Measurements from ENCODE around the gene ATF7IP. TPM values are rescaled to one million over a fixed set of nuclear protein-coding genes. Genes with fewer than 3 reads are reported as not detected.
"Not testable (repeated sequence)": the region's sequence is repeated elsewhere in the genome, so short reads cannot be mapped to it uniquely, and the experiment has no call there.

ATF7IP gene, protein sequence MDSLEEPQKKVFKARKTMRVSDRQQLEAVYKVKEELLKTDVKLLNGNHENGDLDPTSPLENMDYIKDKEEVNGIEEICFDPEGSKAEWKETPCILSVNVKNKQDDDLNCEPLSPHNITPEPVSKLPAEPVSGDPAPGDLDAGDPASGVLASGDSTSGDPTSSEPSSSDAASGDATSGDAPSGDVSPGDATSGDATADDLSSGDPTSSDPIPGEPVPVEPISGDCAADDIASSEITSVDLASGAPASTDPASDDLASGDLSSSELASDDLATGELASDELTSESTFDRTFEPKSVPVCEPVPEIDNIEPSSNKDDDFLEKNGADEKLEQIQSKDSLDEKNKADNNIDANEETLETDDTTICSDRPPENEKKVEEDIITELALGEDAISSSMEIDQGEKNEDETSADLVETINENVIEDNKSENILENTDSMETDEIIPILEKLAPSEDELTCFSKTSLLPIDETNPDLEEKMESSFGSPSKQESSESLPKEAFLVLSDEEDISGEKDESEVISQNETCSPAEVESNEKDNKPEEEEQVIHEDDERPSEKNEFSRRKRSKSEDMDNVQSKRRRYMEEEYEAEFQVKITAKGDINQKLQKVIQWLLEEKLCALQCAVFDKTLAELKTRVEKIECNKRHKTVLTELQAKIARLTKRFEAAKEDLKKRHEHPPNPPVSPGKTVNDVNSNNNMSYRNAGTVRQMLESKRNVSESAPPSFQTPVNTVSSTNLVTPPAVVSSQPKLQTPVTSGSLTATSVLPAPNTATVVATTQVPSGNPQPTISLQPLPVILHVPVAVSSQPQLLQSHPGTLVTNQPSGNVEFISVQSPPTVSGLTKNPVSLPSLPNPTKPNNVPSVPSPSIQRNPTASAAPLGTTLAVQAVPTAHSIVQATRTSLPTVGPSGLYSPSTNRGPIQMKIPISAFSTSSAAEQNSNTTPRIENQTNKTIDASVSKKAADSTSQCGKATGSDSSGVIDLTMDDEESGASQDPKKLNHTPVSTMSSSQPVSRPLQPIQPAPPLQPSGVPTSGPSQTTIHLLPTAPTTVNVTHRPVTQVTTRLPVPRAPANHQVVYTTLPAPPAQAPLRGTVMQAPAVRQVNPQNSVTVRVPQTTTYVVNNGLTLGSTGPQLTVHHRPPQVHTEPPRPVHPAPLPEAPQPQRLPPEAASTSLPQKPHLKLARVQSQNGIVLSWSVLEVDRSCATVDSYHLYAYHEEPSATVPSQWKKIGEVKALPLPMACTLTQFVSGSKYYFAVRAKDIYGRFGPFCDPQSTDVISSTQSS
- polyA plus RNA-seq (ENCODE audit: insufficient read length in 10 of 10) = 10 to 100 TPM; 29.6 to 41.1 (median 33.9) TPM
- long read RNA-seq, donor 1, full-length matches to known transcripts = 2 of 2 reads
- long read RNA-seq, donor 1, partial matches to known transcripts = 0 of 2 reads
- long read RNA-seq, donor 1, other reads (novel, unspliced or antisense) = 0 of 2 reads
- long read RNA-seq, donor 2, full-length matches to known transcripts = 1 of 1 reads
- long read RNA-seq, donor 2, partial matches to known transcripts = 0 of 1 reads
- long read RNA-seq, donor 2, other reads (novel, unspliced or antisense) = 0 of 1 reads
- long read RNA-seq, donor 3 = 0 reads
- long read RNA-seq, donor 4, full-length matches to known transcripts = 1 of 1 reads
- long read RNA-seq, donor 4, partial matches to known transcripts = 0 of 1 reads
- long read RNA-seq, donor 4, other reads (novel, unspliced or antisense) = 0 of 1 reads
- long read RNA-seq, donor 5, partial matches to known transcripts = 9 of 9 reads
- long read RNA-seq, donor 5, other reads (novel, unspliced or antisense) = 0 of 9 reads
- long read RNA-seq, donor 6, full-length matches to known transcripts = 2 of 60 reads
- long read RNA-seq, donor 6, partial matches to known transcripts = 39 of 60 reads
- long read RNA-seq, donor 6, other reads (novel, unspliced or antisense) = 19 of 60 reads
- long read RNA-seq, donor 7, full-length matches to known transcripts = 3 of 3 reads
- long read RNA-seq, donor 7, partial matches to known transcripts = 0 of 3 reads
- long read RNA-seq, donor 7, other reads (novel, unspliced or antisense) = 0 of 3 reads
- long read RNA-seq, donor 8, partial matches to known transcripts = 29 of 58 reads
- long read RNA-seq, donor 8, other reads (novel, unspliced or antisense) = 29 of 58 reads
- long read RNA-seq, donor 9 = 0 reads

DNA sequence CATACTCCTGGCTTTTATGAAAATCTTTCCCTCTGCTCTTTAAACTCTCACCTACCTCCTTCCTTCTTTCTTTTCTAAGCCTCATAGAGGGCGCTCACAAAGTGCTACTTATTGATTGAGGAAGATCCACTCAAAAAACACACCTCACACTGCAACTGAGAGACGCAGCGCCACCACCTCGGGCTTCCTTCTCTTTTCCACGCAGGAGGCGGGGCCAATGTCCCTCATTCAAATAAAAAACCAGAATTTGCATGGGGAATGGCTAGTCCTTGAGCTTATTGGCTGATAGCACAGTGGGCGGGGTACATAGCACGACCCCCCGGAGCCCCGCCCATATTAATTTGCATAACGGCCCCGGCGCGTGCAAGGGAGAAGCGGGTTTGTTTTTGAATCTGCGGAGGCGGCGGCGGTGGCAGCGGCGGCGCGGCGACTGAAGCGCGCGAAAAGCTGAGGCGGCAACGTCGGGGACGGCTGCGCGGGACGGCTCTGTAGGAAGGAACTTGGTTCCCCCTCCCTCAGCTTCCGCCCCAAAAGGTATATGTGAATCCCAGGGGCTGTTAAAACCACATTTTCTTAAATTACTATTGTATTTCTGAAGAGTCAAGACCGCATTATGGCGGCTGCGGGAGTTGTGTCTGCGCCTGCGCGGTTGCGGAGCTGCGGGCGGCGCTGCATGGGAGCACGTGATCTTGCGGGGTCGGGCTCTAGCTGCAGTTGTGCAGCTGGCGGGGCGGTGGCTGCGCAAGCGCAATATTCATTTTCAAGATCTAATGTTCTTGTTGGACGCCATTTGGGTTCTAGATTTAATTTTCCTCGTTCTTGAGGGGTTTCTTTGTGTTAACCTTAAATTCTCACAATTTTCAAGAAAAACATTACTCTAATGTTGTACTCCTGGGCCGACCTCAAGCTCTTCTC is at the start of gene ATF7IP:
Gene ATF7IP (plus strand): TSS at position 389 of the 915 bp plus-strand sequence. CDS start 58,234 bp downstream, outside the sequence.
- DNase-seq = peak; percentile 96 to 98 (median 98)

DNA sequence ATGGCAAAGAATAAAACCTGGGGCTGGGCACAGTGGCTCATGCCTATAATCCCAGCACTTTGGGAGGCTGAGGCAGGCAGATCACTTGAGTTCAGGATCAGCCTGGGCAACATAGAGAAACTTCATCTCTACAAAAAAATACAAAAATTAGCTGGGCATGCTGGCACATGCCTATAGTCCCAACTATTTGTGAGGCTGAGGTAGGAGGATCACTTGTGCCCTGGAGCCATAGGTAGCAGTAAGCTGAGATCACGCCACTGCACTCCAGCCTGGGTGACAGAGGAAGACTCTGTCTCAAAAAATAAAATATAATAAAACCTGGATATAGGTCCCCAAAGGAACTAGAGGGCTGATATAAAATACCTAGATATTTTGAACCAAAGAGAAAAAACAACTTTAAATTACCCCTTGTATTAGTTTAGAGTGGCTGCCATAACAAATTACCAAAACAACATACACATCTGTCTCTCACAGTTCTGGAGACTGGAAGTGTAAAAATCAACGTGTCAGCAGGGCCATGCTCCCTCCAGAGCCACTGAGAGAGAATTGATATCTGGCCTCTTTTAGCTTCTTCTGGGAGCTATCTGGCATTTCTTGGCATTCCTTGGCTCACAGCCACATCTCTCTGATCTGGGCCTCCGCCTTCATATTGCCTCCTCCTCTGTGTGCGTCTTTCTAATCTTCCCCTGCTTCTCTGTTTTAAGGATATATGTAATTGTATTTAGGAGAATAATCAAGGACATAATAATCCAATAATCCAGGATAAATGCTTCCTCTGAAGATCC is 47.9 kb upstream of the ATF7IP start:
- no peak for DNase-seq

DNA sequence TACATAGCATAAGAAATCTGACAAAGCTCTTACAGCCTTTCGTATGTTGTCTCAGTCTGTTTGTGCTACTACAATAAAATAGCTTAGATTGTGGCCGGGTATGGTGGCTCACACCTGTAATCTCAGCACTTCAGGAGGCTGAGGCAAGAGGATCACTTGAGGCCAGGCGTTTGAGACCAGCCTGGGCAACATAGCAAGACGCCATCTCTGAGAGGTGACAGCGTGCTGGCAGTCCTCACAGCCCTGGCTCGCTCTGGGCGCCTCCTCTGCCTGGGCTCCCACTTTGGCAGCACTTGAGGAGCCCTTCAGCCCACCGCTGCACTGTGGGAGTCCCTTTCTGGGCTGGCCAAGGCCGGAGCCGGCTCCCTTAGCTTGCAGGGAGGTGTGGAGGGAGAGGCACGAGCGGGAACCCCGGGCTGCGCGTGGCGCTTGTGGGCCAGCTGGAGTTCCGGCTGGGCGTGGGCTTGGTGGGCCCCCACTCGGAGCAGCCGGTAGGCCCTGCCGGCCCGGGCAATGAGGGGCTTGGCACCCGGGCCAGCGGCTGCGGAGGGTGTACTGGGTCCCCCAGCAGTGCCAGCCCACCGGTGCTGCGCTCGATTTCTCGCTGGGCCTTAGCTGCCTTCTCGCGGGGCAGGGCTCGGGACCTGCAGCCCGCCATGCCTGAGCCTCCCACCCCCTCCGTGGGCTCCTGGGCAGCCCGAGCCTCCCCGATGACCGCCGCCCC is 45.6 kb upstream of the ATF7IP start:
- not testable (repeated sequence) for DNase-seq

DNA sequence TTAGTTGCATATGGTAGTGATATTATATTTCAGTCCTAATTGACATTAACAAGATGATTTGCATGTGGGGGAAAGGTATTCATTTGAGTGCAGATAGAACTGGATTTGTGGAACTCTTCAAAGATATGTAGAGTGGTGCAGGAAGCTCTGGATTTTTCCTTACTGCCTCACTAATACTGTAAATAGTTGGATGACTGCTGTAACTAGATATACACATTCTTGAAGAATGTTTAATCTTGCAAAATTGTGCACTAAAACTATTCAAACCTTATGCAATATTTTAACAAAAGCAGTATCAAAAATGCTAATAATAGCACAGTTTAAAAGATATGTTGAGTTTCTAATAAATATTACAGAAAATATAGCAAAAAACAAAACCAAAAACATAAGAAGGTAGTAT is 43.1 kb upstream of the ATF7IP start:
- DNase-seq = no peak

DNA sequence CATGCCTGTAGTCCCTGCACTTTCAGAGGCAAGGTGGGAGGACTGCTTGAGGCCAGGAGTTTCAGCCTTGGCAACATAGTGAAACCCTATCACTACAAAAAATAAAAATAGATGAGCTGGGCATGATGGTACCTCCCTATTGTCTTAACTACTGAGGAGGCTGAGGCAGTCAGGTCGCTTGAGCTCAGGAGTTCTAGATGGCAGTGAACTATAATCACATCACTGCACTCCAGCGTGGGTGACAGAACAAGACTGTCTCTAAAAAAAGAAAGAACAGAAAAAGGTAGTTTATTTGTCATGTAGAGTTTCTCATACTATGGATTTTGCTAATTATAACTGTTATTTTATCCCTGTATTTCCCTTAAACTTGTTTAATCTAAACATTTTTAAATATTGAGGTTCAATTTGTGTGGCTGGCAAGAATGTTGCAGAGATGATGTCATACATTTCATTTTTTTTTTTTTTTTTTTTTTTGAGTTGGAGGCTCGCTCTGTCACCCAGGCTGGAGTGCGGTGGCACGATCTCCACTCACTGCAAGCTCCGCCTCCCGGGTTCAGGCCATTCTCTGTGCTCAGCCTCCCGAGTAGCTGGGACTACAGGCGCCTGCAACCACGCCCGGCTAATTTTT is 39.7 kb upstream of the ATF7IP start:
- no peak for DNase-seq

DNA sequence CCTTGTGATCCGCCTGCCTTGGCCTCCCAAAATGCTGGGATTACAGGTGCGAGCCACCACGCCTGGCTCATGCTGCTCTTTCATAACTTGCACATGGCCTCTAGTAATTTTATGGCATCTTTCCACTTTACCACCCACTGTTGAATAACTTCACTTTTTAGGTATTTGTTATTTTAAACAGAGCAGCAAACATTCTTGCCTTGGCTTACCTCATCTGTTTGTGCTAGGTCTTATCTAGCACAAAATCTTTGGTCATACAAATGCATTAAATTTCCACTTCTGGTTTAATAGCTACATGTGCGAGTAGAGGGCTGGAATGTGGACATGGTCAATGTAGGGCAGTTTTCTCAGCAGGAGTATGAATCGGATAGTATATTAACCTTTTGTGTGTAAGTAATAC is 38.8 kb upstream of the ATF7IP start:
- no peak for DNase-seq

DNA sequence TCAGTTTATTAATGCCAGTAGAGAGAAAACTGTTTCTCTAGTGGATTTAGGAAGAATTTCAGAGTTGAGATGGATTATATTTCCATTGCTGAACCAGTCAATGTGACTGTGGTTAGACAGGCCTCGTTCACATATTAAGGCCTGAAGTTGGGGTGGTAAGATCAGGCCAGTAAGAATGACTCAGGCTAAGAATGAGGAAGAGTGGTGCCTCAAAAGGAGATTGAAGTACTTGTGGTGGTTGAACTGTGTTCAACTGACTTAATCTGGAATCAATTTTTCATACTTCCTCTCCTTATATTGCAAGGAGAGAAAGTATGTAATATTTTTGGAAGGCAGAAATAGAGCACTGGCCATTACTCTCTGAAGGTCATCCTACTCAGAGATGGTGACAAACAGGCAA is 37.8 kb upstream of the ATF7IP start:
- peak in 2 of 3 donors; percentile 17 to 26 for DNase-seq

DNA sequence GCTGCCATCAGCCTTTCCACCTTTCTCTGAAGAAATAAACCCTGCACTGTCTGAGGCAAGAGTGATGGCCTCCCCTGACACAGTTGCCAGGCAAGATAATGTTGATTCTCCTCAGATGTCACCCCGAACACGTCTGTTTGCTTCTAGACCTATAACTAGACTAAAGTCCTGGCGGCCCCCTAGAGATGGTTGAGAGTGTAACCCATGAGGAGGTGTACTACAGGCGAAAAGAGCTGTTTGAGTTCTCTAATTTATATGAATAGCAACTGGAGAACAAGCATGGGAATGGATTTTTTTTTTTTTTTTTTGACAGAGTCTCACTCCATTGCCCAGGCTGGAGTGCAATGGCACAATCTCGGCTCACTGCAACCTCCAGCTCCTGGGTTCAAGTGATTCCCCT is 33.0 kb upstream of the ATF7IP start:
- DNase-seq = no peak

DNA sequence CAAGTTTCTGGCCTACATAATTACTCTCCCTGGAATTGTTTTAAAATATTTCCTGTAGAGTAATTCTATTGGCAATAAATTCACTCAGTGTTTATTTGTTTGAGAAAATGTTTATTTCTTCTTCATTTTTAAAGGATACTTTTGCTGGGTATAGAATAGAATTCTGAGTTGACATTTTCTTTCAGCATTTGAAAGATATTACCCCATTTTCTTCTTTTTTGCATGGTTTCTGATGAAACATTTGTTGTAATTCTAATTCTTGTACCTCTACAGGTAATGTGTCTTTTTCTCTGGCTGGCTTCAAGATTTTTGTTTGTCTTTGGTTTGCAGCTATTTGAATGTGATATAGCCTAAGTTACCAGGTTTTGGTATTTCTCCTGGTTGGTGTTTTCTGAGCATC is 25.1 kb upstream of the ATF7IP start:
- no peak for DNase-seq

DNA sequence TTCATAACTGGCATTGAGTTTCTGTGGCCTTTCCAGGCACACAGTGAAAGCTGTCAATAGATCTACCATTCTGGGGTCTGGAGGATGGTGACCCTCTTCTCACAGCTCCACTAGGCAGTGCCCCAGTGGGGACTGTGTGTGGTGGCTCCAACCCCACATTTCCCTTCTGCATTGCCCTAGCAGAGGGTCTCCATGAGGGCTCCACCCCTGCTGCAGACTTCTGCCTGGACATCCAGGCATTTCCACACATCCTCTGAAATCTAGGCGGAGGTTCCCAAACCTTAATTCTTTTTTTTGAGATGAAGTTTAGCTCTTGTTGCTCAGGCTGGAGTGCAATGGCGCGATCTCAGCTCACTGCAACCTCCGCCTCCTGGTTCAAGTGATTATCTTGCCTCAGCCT is 14.0 kb upstream of the ATF7IP start:
- DNase-seq = not testable (repeated sequence)

DNA sequence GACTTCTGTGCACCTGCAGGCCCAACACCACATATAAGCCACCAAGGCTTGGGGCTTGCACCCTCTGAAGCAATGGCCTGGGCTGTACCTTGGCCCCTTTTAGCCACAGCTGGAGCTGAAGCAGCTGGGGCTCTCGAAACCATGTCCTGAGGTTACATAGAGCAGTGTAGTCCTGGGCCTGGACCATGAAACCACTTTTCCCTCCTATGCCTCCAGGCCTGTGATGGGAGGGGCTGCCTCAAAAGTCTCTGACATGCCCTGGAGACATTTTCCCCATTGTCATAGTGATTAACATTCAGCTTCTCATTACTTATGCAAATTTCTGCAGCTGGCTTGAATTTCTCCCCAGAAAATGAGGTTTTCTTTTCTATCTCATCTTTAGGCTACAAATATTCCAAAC is 13.4 kb upstream of the ATF7IP start:
- DNase-seq = not testable (repeated sequence)

DNA sequence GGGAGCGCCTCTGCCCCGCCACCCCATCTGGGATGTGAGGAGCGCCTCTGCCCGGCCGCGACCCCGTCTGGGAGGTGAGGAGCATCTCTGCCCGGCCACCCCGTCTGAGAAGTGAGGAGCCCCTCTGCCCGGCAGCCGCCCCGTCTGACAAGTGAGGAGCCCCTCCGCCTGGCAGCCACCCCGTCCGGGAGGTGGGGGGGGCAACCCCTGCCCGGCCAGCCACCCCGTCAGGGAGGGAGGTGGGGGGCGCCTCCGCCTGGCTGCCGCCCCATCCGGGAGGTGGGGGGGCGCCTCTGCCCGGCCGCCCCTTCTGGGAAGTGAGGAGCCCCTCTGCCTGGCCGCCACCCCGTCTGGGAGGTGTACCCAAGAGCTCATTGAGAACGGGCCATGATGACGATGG is 10.8 kb upstream of the ATF7IP start:
- not testable (repeated sequence) for DNase-seq

DNA sequence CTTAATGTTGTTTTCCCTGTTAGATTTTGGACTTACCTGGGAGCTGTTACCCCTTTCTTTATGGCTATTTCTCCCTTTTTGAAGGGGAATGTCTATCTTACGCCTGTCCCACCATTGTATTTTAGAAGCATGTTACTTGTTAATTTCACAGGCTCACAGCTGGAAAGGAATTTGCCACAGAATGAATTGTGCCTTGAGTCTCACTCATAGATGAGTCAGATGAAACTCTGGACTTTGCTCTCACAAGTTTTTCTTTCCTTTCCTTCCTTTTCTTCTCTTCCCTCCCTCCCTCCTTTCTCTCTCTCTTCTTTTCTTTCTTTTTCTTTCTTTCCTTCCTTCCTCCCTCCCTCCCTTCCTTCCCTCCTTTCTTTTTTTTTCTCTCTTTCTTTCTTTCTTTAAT is 9.3 kb upstream of the ATF7IP start:
- no peak for DNase-seq

DNA sequence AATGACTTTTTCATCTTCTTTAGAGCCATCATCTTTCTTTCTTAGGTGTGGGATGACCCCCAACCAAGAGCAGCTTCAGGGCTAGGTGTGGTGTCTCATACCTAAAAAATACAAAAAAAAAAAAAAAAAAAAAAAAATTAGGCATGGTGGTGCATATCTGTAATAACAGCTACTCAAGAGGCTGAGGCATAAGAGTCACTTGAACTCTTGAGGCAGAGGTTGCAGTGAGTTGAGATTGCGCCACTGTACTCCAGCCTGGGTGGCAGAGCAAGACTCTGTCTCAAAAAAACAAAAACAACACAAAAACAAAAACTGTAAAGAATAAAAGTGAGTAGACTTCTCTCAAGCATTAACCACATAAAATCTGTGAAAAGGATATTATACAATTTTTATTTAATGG is 8.0 kb upstream of the ATF7IP start:
- DNase-seq = no peak

DNA sequence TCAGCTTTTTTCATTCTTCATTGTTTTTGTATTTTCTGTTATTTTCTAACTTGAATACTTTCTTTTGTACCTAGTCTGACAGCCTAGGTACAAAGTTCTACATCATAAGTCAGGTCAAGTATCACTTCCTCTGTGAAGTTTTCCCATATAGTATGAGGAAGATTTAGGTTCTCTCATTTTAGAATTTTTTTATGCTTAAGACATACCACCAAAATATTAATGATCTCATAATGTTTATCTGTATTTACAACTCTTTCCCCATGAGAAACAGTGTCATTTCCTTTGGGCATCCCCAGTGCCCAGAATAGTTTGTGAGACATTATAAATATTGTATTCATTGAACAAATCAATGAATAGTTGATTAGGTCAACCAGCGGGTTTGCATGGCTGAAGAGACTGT is 3.1 kb upstream of the ATF7IP start:
- no peak for DNase-seq

DNA sequence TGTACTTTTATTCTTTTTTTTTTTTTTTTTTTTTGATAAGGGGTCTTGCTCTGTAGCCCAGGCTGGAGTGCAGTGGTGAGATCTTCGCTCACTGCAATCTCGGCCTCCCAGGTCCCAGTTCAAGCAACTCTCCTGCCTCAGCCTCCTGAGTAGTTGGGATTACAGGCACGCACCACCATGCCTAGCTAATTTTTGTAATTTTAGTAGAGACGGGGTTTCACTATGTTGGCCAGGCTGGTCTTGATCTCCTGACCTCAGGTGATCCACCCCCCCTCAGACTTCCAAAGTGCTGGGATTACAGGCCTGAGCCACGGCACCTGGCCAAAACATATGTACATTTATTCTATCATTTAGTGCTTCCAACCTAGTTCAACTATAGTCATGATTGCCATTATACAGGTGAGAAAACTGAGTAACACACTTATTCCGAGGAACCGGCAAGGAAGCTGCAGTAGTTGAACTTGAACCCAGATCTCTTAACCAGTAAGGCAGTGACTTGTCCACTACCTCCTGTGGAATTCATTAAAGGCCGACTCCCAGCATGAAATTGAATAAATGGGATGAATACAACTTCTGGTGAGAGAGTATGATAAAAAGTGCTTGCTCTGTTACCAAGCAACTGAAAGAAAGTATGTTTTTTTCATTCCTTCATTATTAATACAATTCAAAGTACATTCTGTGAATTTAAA is 755 bp upstream of the ATF7IP start:
- DNase-seq = no peak
